Frontal cortex (tissue), 4 donors: ENCODE measurements around the gene ZNF57. TPM values are rescaled to one million over a fixed set of nuclear protein-coding genes. Genes with fewer than 3 reads are reported as not detected.
"Not testable (repeated sequence)": the region's sequence is repeated elsewhere in the genome, so short reads cannot be mapped to it uniquely, and the experiment has no call there.

Source experiments
- DNase-seq, 2 donors: peaks; one replicate each; pipeline ENCODE4 v3.0.0; 2012; ENCODE audit warnings: low spot score in 2 of 2
- FAIRE-seq: peaks from 2 replicates; lab custom pipeline; 2012; peaks lifted over from hg19 to GRCh38; lab: Jason Lieb, UNC
- total RNA-seq: library from RNA; depleted of rRNA; stranded (reverse); fragments of >200 nt; gene quantifications from one replicate; pipeline ENCODE4 v1.2.3, GENCODE V29; 2014
- donor health status: control.
- donor health status: control.
- donor health status: control.

Gene ZNF57
- total RNA-seq, 1 donor from 2014 or later = 4.1 TPM

DNA sequence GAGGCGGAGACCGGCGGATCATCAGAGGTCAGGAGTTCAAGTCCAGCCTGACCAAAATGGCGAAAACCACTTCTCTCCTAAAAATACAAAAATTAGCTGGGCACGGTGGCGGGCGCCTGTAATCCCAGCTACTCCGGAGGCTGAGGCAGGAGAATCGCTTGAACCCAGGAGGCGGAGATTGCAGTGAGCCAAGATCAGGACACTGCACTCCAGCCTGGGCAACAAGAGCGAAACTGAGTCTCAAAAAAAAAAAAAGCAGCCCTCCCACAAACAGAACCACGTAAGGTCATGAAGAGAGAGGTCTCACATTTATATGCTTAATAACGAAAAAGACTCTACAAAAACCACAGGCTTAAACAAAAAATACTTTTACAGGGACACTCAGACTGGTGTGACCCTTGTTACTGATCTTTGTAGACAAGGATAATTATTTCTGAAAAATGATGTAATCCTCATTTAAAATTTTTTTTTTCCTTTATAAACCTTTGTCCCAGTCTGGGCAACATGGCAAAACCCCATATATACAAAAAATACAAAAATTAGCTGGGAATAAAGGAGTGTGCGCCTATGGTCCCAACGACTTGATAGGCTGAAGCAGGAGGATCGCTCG lies 45.0 kb downstream of the ZNF57 start:
- FAIRE-seq = no peak
- DNase-seq = no peak

DNA sequence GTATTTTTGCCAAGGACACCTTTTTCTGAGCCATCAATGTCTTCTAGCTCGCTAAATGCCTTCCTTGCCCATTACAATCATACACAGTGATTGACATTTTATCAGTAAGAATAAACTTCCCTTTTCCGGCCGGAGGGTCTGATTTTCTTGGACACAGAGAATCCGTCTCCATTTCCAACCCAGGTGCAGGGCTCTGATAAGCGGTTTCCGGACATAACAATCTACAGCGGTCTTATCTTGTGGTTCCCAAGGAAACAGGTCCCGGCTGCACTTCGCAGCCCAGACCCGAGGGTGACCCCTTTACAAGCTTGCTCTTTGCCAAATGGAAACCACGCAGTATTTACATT lies 49.2 kb downstream of the ZNF57 start:
- DNase-seq = no peak
- FAIRE-seq = no peak

- FAIRE-seq (peak; percentile 99), DNase-seq (peak; percentile 92 to 98)
These were observed 49.8 kb downstream of the ZNF57 start for GRCh38 chr19:2950286-2951124.

GRCh38 chr19:2952953-2953481 lies 52.3 kb downstream of the ZNF57 start:
- no peak for DNase-seq
- FAIRE-seq = no peak

DNA sequence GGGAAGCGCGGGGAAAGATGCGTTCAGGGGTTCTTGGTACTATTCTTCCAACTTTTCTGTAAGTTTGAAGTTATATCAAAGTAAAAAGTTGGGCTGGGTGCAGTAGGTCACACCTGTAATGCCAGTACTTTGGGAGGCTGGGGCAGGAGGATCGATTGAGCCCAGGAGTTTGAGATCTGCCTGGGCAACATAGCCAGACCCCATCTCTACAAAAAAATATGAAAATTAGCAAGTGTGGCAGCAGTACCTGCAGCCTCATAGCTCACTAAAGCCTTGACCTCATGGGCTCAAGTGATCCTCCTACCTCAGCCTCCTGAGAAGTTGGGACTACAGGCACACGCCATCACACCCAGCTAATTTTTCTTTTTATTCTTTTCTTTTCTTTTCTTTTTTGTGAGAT lies 56.4 kb downstream of the ZNF57 start:
- FAIRE-seq (no peak), DNase-seq (no peak)

DNA sequence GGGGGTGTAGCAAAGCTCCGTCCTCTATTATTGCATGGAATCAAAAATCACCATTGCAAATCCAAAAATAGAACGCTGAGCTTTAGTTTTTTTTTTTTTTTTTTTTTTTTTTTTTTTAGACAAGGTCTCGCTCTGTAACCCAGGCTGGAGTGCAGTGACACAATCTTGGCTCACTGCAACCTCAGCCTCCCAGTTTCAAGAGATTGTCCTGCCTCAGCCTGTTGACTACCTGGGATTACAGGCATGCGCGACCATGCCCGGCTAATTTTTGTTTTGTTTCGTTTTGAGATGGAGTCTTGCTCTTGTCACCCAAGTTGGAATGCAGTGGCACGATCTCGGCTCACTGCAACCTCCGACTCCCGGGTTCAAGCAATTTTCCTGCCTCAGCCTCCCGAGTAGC lies 59.4 kb downstream of the ZNF57 start:
- FAIRE-seq (no peak), DNase-seq (no peak)

DNA sequence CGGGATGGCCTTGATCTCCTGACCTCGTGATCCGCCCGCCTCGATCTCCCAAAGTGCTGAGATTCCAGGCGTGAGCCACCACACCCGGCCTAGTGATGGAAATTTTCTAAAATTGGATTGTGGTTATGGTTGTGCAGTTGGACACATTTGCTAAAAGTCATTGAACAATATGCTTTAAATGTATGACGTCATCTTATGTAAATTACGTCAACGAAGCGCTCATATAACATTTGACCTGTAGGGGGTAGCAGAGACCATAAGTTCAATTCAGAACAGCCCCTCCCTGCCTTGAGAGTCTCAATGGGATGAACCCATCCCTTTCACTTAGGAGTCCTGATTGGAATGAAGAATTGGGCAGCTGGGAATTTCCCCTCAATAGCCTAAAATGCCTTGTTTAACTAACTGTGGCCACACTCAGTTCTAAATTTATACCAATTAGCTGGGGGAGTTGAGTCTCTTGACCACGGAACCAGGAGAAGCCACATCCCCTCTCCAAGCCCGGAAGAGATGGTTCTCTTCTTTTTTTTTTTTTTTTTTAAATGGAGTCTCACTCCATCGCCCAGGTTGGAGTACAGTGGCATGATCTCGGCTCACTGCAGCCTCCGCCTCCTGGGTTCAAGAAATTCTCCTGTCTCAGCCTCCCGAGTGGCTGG lies 61.4 kb downstream of the ZNF57 start:
- DNase-seq (peak; percentile 57 to 77), FAIRE-seq (peak; percentile 64)

- no peak for DNase-seq
These were observed 62.4 kb downstream of the ZNF57 start for GRCh38 chr19:2963122-2963521.

DNA sequence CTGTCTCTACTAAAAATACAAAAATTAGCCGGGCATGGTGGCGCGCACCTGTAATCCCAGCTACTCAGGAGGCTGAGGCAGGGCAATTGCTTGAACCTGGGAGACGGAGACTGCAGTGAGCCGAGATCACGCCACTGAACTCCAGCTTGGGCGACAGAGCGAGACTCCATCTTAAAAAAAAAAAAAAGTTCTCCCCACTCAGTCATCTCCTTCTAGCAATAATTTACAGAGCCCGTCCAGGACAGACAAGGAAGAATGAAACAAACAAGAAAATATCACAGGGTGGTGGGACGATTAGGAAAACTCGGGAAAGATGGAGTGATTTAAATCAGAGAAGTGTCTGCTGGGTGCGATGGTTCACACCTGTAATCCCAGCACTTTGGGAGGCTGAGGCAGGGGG lies 62.9 kb downstream of the ZNF57 start:
- not testable (repeated sequence) for FAIRE-seq

More at GRCh38 chr19:2963122-2963521, 62.4 kb downstream of the ZNF57 start:
- FAIRE-seq = no peak

GRCh38 chr19:2964874-2965273 lies 64.1 kb downstream of the ZNF57 start:
- DNase-seq (no peak), FAIRE-seq (no peak)

More for the DNA sequence above, 62.9 kb downstream of the ZNF57 start:
- not testable (repeated sequence) for DNase-seq

GRCh38 chr19:2967972-2968371 lies 67.2 kb downstream of the ZNF57 start:
- no peak for DNase-seq
- FAIRE-seq = no peak

Other genes with a start within 250 kb of the ZNF57 start
- gene GNG7, start 198.2 kb upstream of the ZNF57 start, total RNA-seq = 7.7 TPM
- 20.8 TPM for gene DIRAS1, start 179.6 kb upstream of the ZNF57 start, total RNA-seq
- 24.9 TPM for gene SLC39A3, start 160.9 kb upstream of the ZNF57 start, total RNA-seq
- 31.4 TPM for gene SGTA, start 117.7 kb upstream of the ZNF57 start, total RNA-seq
- gene THOP1, start 115.4 kb upstream of the ZNF57 start, total RNA-seq = 31.4 TPM
- 18.3 TPM for gene ZNF554, start 81.1 kb upstream of the ZNF57 start, total RNA-seq
- gene ZNF555, start 59.5 kb upstream of the ZNF57 start, total RNA-seq = 23.2 TPM
- under 0.01 TPM for gene ZNF556, start 33.6 kb upstream of the ZNF57 start, total RNA-seq
- gene ZNF77, start 44.0 kb downstream of the ZNF57 start, total RNA-seq = 6.9 TPM
- gene TLE6, start 76.6 kb downstream of the ZNF57 start, total RNA-seq = 0.82 TPM
- gene TLE2, start 128.4 kb downstream of the ZNF57 start, total RNA-seq = 5.3 TPM
- 97.4 TPM for gene TLE5, start 161.6 kb downstream of the ZNF57 start, total RNA-seq
- gene GNA11, start 193.4 kb downstream of the ZNF57 start, total RNA-seq = 48.1 TPM
- 0.82 TPM for gene GNA15, start 235.1 kb downstream of the ZNF57 start, total RNA-seq